Spleen (tissue), 11 donors: ENCODE results near the gene SPIRE1. TPM values are rescaled to one million over a fixed set of nuclear protein-coding genes. Genes with fewer than 3 reads are reported as not detected.

ENCODE experiments used
- DNase-seq: peaks from one replicate; pipeline ENCODE4 v3.0.0-alpha.2; 2020
- H3K27ac ChIP-seq, 8 donors: fragments of 200-600 bp; sonication (generic) in 7 of 8; 1 replicate in 4 of 8; 2 replicates in 4 of 8; pipeline versions ENCODE4 v1.5.0 to v1.8.0; 2016 to 2021; ENCODE audit warnings: inconsistent platforms in 4 of 8, mild to moderate bottlenecking in 4 of 8, moderate library complexity in 1 of 8
- H3K27me3 ChIP-seq, 7 donors: fragments of 200-600 bp; sonication (generic) in 6 of 7; replicated peaks in 1 of 7; 1 replicate in 4 of 7; 2 replicates in 3 of 7; pipeline versions ENCODE4 v1.5.0 to v1.8.0; 2016 to 2021; ENCODE audit warnings: inconsistent platforms in 3 of 7, mild to moderate bottlenecking in 1 of 7
- H3K36me3 ChIP-seq, 6 donors: fragments of 200-600 bp; sonication (generic) in 5 of 6; 1 replicate in 4 of 6; 2 replicates in 2 of 6; pipeline versions ENCODE4 v1.5.0 to v1.8.0; 2016 to 2021; ENCODE audit warnings: inconsistent platforms in 2 of 6
- H3K4me1 ChIP-seq, 6 donors: fragments of 200-600 bp; sonication (generic) in 5 of 6; 1 replicate in 3 of 6; 2 replicates in 3 of 6; pipeline versions ENCODE4 v1.5.0 to v1.8.0; 2016 to 2021; ENCODE audit warnings: inconsistent platforms in 3 of 6
- H3K4me3 ChIP-seq, 8 donors: fragments of 200-600 bp; sonication (generic) in 7 of 8; 1 replicate in 4 of 8; 2 replicates in 4 of 8; pipeline versions ENCODE4 v1.5.0 to v1.8.0; 2016 to 2021; ENCODE audit warnings: inconsistent platforms in 4 of 8, mild to moderate bottlenecking in 4 of 8, moderate library complexity in 2 of 8
- H3K9me3 ChIP-seq, 8 donors: fragments of 200-600 bp; sonication (generic) in 7 of 8; 1 replicate in 4 of 8; 2 replicates in 4 of 8; pipeline versions ENCODE4 v1.5.0 to v1.8.0; 2016 to 2021; ENCODE audit warnings: inconsistent platforms in 4 of 8
- CTCF ChIP-seq, 11 experiments: fragments of 200-600 bp in 7 of 11; fragments of 450-650 bp in 4 of 11; sonication (generic) in 4 of 11; IDR thresholded peaks in 8 of 11; conservative IDR thresholded peaks in 3 of 11; 1 replicate in 7 of 11; 2 replicates in 4 of 11; pipeline versions ENCODE4 v1.4.0 to v1.8.0; 2016 to 2021; ENCODE audit warnings: antibody characterized with exemption in 11 of 11, inconsistent platforms in 4 of 11, mild to moderate bottlenecking in 1 of 11
- POLR2A ChIP-seq, 3 donors: fragments of 450-650 bp; IDR thresholded peaks; one replicate each; pipeline ENCODE4 v1.5.1; 2017; ENCODE audit warnings: antibody characterized with exemption in 3 of 3, mild to moderate bottlenecking in 1 of 3
- POLR2AphosphoS5 ChIP-seq, 3 donors: sonication (generic); formaldehyde crosslinking; IDR thresholded peaks; one replicate each; pipeline ENCODE4 v1.5.1; 2017; ENCODE audit warnings: antibody characterized with exemption in 3 of 3
- WGBS, 5 donors: extraction: QIAGEN DNeasy Blood & Tissue Kit in 3 of 5; methylation state at CpG; one replicate each; pipeline versions ENCODE4 v1.1.5 to v1.1.7; 2013 to 2018; 5-methylcytosine and 5-hydroxymethylcytosine counted together
- intact Hi-C: fragments of 100-400 bp; cut with DNase I; formaldehyde crosslinking; loops from one replicate; pipeline ENCODE4 v1.15.0; 2023; ENCODE audit warnings: low total_unique reads
- polyA plus RNA-seq, 3 donors: library from polyadenylated mRNA; stranded (reverse); fragments of 200-250 nt; gene quantifications; one replicate each; pipeline ENCODE4 v1.2.1, GENCODE V29; 2013
- total RNA-seq, 7 donors: library from RNA; depleted of rRNA in 3 of 7; stranded (reverse); fragments of >200 nt in 3 of 7; fragmentation: NEBNext Ultra II Directional in 4 of 7; extraction: Animal tissue kit (Norgen Biotek cat#: 25700) in 4 of 7; gene quantifications; one replicate each; pipeline versions ENCODE4 v1.1.0 to v1.2.1, GENCODE V29; 2016 to 2021
- donor health status: healthy with polysubstance abuse.
- donor health status: DM: no; HTN: no; CAD: no; lungs with moderate emphysema.
- donor health status: DM: no; HTN: no; CAD: no.
- donor health status: Bipolar disorder and iron deficiency.
- donor health status: healthy.
- donor health status: DM: no; HTN: no; CAD: no.
- donor health status: DM: yes; HTN: yes; CAD: no.

The SPIRE1 gene
- total and polyA plus RNA-seq, 10 donors, result 1.4 to 19.4 (median 11.1) TPM

- peaks cover 0 to 14% (median 0%) of the 10 kb centered on the region in 7 donors for H3K27me3 ChIP-seq
- DNase-seq, result peak; percentile 70
- intact Hi-C loops, result no loop called here
Measured at GRCh38 chr18:12423820-12424219, 234.1 kb downstream of the SPIRE1 start.

GRCh38 chr18:12423393-12423792, 234.5 kb downstream of the SPIRE1 start:
- H3K27ac ChIP-seq, result no peak overlapping the region
- H3K4me3 ChIP-seq, result no peak overlapping the region
- TF ChIP-seq POLR2A (IDR thresholded peaks at IDR 0.05) (no peak), POLR2AphosphoS5 (IDR thresholded peaks at IDR 0.05) (no peak), CTCF (IDR thresholded peaks at IDR 0.05 in 8 of 11, conservative IDR thresholded peaks at IDR 0.05 in 3 of 11) (no peak)
- WGBS, 5 donors, result 91 to 97% (median 94%) methylated on average over 6 to 10 of the region's 10 CpGs
- no peaks in the 10 kb centered on the region for H3K36me3 ChIP-seq
- H3K27me3 ChIP-seq, result peaks cover 0 to 14% (median 0%) of the 10 kb centered on the region in 7 donors
- peaks cover 0 to 20% (median 14%) of the 10 kb centered on the region in 6 donors for H3K4me1 ChIP-seq
- no peaks in the 10 kb centered on the region for H3K9me3 ChIP-seq
- intact Hi-C loops, result no loop called here
- DNase-seq, result no peak

More at GRCh38 chr18:12423820-12424219, 234.1 kb downstream of the SPIRE1 start:
- peaks cover 0 to 20% (median 14%) of the 10 kb centered on the region in 6 donors for H3K4me1 ChIP-seq
- TF ChIP-seq POLR2AphosphoS5 (IDR thresholded peaks at IDR 0.05) (no peak), POLR2A (IDR thresholded peaks at IDR 0.05) (no peak), CTCF (IDR thresholded peaks at IDR 0.05 in 8 of 11, conservative IDR thresholded peaks at IDR 0.05 in 3 of 11) (no peak)
- 83 to 100% (median 92%) methylated on average over 1 to 5 of the region's 5 CpGs for WGBS, 5 donors
- H3K9me3 ChIP-seq, result no peaks in the 10 kb centered on the region
- no peaks in the 10 kb centered on the region for H3K36me3 ChIP-seq
- no peak overlapping the region for H3K4me3 ChIP-seq
- H3K27ac ChIP-seq, result no peak overlapping the region

- TF ChIP-seq CTCF (IDR thresholded peaks at IDR 0.05 in 8 of 11, conservative IDR thresholded peaks at IDR 0.05 in 3 of 11) (no peak), POLR2AphosphoS5 (IDR thresholded peaks at IDR 0.05) (no peak), POLR2A (IDR thresholded peaks at IDR 0.05) (no peak)
- intact Hi-C loops, result no loop called here
- Histone ChIP-seq H3K36me3 (no peaks in the 10 kb centered on the region), H3K27ac (no peak overlapping the region), H3K4me3 (no peak overlapping the region), H3K27me3 (peaks cover 0 to 14% (median 0%) of the 10 kb centered on the region in 7 donors), H3K4me1 (peaks cover 0 to 20% (median 14%) of the 10 kb centered on the region in 6 donors), H3K9me3 (no peaks in the 10 kb centered on the region)
- DNase-seq, result no peak
- 51 to 62% (median 59%) methylated on average over 9 of the region's 9 CpGs for WGBS, 5 donors
Measured at GRCh38 chr18:12422936-12423335, 235.0 kb downstream of the SPIRE1 start.

- H3K9me3 ChIP-seq, result no peaks in the 10 kb centered on the region
- WGBS, 5 donors, result 74 to 86% (median 78%) methylated on average over 5 of the region's 5 CpGs
- no peak overlapping the region for H3K27ac ChIP-seq
- no peak overlapping the region for H3K4me3 ChIP-seq
- TF ChIP-seq POLR2AphosphoS5 (IDR thresholded peaks at IDR 0.05) (no peak), CTCF (IDR thresholded peaks at IDR 0.05 in 8 of 11, conservative IDR thresholded peaks at IDR 0.05 in 3 of 11) (no peak), POLR2A (IDR thresholded peaks at IDR 0.05) (no peak)
- H3K36me3 ChIP-seq, result no peaks in the 10 kb centered on the region
- intact Hi-C loops, result no loop called here
- H3K4me1 ChIP-seq, result peaks cover 0 to 20% (median 14%) of the 10 kb centered on the region in 6 donors
- no peak for DNase-seq
- H3K27me3 ChIP-seq, result peaks cover 0 to 14% (median 0%) of the 10 kb centered on the region in 7 donors
Measured at GRCh38 chr18:12421732-12422131, 236.2 kb downstream of the SPIRE1 start.
